Measurements from ENCODE around the gene EPG5. TPM values are rescaled to one million over a fixed set of nuclear protein-coding genes. Genes with fewer than 3 reads are reported as not detected.
"Not testable (repeated sequence)": the region's sequence is repeated elsewhere in the genome, so short reads cannot be mapped to it uniquely, and the experiment has no call there.

EPG5 gene
- total RNA-seq, 1 donor from 2014 or later, result 31.8 TPM

DNA sequence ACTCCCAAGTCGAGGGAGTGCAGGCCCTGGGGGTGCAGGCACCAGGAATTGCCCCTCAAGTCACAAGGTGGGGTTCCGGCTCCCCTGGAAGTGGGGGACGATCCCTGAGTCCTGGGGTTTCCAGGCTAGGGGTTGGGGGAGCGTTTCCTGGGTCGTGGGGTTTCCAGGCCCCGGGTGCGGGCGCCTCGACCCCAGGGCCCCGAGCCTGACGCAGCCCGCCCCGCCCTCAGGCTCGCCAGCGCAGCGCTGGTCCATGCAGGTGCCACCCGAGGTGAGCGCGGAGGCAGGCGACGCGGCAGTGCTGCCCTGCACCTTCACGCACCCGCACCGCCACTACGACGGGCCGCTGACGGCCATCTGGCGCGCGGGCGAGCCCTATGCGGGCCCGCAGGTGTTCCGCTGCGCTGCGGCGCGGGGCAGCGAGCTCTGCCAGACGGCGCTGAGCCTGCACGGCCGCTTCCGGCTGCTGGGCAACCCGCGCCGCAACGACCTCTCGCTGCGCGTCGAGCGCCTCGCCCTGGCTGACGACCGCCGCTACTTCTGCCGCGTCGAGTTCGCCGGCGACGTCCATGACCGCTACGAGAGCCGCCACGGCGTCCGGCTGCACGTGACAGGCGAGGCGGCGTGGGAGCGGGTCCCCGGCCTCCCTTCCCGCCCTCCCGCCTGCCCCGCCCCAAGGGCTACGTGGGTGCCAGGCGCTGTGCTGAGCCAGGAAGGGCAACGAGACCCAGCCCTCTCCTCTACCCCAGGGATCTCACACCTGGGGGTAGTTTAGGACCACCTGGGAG lies 129.7 kb downstream of the EPG5 start:
- H3K4me1 ChIP-seq (ENCODE audit: control insufficient read depth in 3 of 3, insufficient read depth in 3 of 3, low read length in 3 of 3), result peaks cover 9 to 18% (median 15%) of the 10 kb centered on the region in 3 donors
- H3K27me3 ChIP-seq (ENCODE audit: control insufficient read depth in 3 of 3, insufficient read depth in 3 of 3, low read length in 3 of 3), result peaks cover 61 to 74% (median 64%) of the 10 kb centered on the region in 3 donors
- H3K27ac ChIP-seq (ENCODE audit: low read depth, low read length), result no peak overlapping the region
- H3K9me3 ChIP-seq (ENCODE audit: control insufficient read depth in 3 of 3, low read length in 3 of 3), result no peaks in the 10 kb centered on the region
- H3K4me3 ChIP-seq (ENCODE audit: low read length in 3 of 3), result peak overlapping the region; percentile 43 to 54 (median 49)
- H3K9ac ChIP-seq (ENCODE audit: low read depth in 1 of 3, low read length in 3 of 3), result peak overlapping the region in 1 of 3 donors; percentile 33
- no peaks in the 10 kb centered on the region for H3K36me3 ChIP-seq (ENCODE audit: control insufficient read depth in 3 of 3, insufficient read depth in 3 of 3, low read length in 3 of 3)

DNA sequence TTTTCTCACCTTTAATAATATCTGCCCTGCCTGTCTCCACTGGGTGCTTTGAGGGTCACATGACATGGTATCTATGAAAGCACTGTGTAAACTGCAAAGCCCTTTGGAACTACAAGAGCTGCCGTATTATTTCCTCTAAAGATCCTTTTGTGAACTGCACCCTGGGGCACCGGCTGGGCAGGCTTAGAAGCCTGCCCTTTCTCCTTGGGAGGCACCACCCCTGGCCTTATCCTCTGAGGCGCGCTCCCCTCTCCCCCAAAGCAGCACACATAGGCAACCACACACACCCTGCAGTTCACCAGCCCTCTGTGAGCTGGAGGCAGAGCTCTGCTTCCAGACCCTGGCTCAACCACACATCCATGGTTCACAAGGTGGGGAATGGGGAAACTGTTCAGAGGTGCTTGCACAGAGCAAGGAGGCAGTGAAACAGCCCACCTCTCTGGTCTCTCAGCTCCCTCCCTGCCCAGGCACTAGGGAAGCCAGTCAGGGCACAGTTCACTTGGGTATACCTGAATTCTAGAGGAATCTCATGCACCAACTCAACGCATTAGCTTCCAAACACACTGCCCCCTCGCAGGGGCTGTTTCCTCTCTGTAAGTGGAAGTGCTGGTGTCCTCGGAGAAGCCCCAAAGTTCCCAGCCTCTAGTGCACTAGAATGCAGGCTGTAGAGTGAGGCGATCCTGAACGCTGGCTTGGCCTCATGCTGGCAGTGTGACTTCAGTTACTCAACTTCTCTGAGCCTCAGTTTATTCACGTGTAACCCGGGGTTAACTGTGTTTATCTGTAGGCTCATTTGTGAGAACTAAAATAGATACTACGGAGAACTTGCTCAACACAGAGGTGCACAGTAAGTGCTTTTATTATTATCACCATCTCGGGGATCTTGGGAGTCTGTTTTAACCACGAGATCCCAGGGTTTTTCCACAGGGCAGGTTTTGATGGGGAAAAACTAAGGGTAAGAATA lies 130.6 kb downstream of the EPG5 start:
- Histone ChIP-seq H3K27me3 (ENCODE audit: control insufficient read depth in 3 of 3, insufficient read depth in 3 of 3, low read length in 3 of 3) (peaks cover 62 to 70% (median 64%) of the 10 kb centered on the region in 3 donors), H3K27ac (ENCODE audit: low read depth, low read length) (no peak overlapping the region), H3K4me3 (ENCODE audit: low read length in 3 of 3) (no peak overlapping the region), H3K9ac (ENCODE audit: low read depth in 1 of 3, low read length in 3 of 3) (no peak overlapping the region), H3K9me3 (ENCODE audit: control insufficient read depth in 3 of 3, low read length in 3 of 3) (no peaks in the 10 kb centered on the region), H3K36me3 (ENCODE audit: control insufficient read depth in 3 of 3, insufficient read depth in 3 of 3, low read length in 3 of 3) (no peaks in the 10 kb centered on the region), H3K4me1 (ENCODE audit: control insufficient read depth in 3 of 3, insufficient read depth in 3 of 3, low read length in 3 of 3) (peaks cover 9 to 18% (median 15%) of the 10 kb centered on the region in 3 donors)

DNA sequence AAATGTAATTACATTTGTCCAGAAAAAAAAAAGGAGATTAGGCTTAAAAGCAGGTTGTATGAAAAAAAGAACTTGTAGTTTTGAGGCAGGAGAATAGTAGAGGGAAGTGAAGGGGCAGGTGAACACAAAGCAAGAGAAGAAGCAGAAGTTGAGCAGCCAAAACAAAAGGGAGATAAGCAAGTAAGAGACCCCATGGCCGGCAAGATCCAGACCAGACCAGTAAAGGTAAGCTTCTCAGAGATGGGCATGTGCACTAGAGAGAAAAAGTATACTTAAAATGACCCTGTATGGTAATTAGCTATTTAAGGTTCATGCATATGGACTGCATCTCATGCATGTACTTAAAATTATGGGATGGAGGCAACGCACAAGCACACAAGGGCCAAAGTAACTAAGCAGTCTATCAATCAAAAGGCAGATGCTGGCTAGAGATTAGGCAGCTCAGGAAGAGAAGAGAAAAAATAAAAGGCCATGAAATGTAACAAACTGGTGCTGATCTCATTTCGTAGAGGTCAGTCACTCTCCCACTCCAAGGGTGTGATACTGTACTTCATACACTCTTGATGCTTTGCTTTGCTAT lies 132.0 kb downstream of the EPG5 start:
- Histone ChIP-seq H3K9ac (ENCODE audit: low read depth in 1 of 3, low read length in 3 of 3) (no peak overlapping the region), H3K27ac (ENCODE audit: low read depth, low read length) (no peak overlapping the region), H3K4me3 (ENCODE audit: low read length in 3 of 3) (no peak overlapping the region), H3K27me3 (ENCODE audit: control insufficient read depth in 3 of 3, insufficient read depth in 3 of 3, low read length in 3 of 3) (peaks cover 53 to 62% (median 59%) of the 10 kb centered on the region in 3 donors), H3K9me3 (ENCODE audit: control insufficient read depth in 3 of 3, low read length in 3 of 3) (no peaks in the 10 kb centered on the region), H3K4me1 (ENCODE audit: control insufficient read depth in 3 of 3, insufficient read depth in 3 of 3, low read length in 3 of 3) (peaks cover 9 to 18% (median 15%) of the 10 kb centered on the region in 3 donors), H3K36me3 (ENCODE audit: control insufficient read depth in 3 of 3, insufficient read depth in 3 of 3, low read length in 3 of 3) (no peaks in the 10 kb centered on the region)

DNA sequence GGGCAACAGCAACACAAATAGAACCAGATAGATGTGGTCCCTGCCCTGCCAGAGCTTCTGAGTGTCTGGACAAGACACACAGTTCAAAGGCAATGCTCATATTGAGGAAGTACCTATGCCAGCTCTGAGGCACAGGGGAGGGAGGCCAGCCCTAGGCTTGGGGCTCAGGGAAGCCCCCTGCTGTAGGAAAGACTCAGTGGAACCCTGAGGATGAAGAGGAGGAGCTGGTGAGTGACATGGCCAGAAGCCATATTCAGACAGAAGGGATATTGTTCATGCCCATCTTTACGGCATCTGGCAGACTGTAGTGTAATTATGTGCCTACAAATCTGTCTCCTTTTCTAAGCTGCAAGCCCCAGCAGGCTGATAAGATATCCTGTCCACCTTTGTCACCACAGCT lies 132.8 kb downstream of the EPG5 start:
- no peak overlapping the region for H3K27ac ChIP-seq (ENCODE audit: low read depth, low read length)
- no peaks in the 10 kb centered on the region for H3K36me3 ChIP-seq (ENCODE audit: control insufficient read depth in 3 of 3, insufficient read depth in 3 of 3, low read length in 3 of 3)
- peaks cover 44 to 54% (median 51%) of the 10 kb centered on the region in 3 donors for H3K27me3 ChIP-seq (ENCODE audit: control insufficient read depth in 3 of 3, insufficient read depth in 3 of 3, low read length in 3 of 3)
- no peak overlapping the region for H3K4me3 ChIP-seq (ENCODE audit: low read length in 3 of 3)
- H3K9me3 ChIP-seq (ENCODE audit: control insufficient read depth in 3 of 3, low read length in 3 of 3), result no peaks in the 10 kb centered on the region
- H3K4me1 ChIP-seq (ENCODE audit: control insufficient read depth in 3 of 3, insufficient read depth in 3 of 3, low read length in 3 of 3), result peaks cover 9 to 18% (median 13%) of the 10 kb centered on the region in 3 donors
- no peak overlapping the region for H3K9ac ChIP-seq (ENCODE audit: low read depth in 1 of 3, low read length in 3 of 3)

DNA sequence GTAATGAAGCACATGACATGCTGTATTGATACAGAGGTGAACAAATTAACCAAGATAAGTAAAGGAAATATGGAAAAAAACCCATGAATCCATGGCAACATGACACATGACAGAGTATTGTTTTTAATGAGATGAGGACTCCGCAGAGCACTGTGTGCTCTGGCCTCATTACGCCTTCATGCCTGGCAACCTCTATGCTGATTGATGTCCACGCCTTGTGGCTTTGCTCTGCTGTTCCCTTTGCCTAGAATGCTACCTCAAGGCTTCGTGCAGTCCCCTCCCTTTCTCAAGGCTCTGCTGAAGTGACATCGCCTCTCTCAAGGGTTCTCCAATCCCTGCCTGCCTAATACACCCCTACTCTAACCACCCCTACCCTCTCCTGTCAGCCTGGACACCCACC lies 133.3 kb downstream of the EPG5 start:
- Histone ChIP-seq H3K4me3 (ENCODE audit: low read length in 3 of 3) (no peak overlapping the region), H3K27me3 (ENCODE audit: control insufficient read depth in 3 of 3, insufficient read depth in 3 of 3, low read length in 3 of 3) (peaks cover 41 to 49% (median 47%) of the 10 kb centered on the region in 3 donors), H3K4me1 (ENCODE audit: control insufficient read depth in 3 of 3, insufficient read depth in 3 of 3, low read length in 3 of 3) (peaks cover 9 to 18% (median 12%) of the 10 kb centered on the region in 3 donors), H3K36me3 (ENCODE audit: control insufficient read depth in 3 of 3, insufficient read depth in 3 of 3, low read length in 3 of 3) (no peaks in the 10 kb centered on the region), H3K27ac (ENCODE audit: low read depth, low read length) (no peak overlapping the region), H3K9ac (ENCODE audit: low read depth in 1 of 3, low read length in 3 of 3) (no peak overlapping the region), H3K9me3 (ENCODE audit: control insufficient read depth in 3 of 3, low read length in 3 of 3) (no peaks in the 10 kb centered on the region)

DNA sequence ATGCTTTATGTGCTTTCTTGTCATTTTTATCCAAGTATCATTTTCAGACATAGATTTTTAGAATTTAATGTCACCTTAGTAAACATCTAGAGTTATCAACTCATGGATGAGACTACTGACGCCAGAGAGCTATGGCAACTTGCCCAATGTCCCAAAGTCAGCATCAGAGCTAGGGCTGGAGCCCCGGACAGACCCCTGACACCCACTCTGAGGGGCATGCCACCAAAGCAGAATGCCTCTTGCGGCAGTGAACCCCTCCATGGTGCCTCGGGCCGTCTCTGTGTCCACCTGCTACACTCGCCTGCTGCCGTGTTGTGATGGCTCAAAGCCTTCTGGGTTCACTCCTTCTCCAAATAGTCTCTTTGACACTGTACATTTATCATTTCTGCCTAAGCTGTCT lies 136.2 kb downstream of the EPG5 start:
- H3K4me1 ChIP-seq (ENCODE audit: control insufficient read depth in 3 of 3, insufficient read depth in 3 of 3, low read length in 3 of 3), result peaks cover 7 to 11% (median 9%) of the 10 kb centered on the region in 3 donors
- H3K4me3 ChIP-seq (ENCODE audit: low read length in 3 of 3), result no peak overlapping the region
- no peaks in the 10 kb centered on the region for H3K9me3 ChIP-seq (ENCODE audit: control insufficient read depth in 3 of 3, low read length in 3 of 3)
- no peak overlapping the region for H3K27ac ChIP-seq (ENCODE audit: low read depth, low read length)
- no peak overlapping the region for H3K9ac ChIP-seq (ENCODE audit: low read depth in 1 of 3, low read length in 3 of 3)
- H3K36me3 ChIP-seq (ENCODE audit: control insufficient read depth in 3 of 3, insufficient read depth in 3 of 3, low read length in 3 of 3), result no peaks in the 10 kb centered on the region
- H3K27me3 ChIP-seq (ENCODE audit: control insufficient read depth in 3 of 3, insufficient read depth in 3 of 3, low read length in 3 of 3), result peaks cover 14 to 24% (median 19%) of the 10 kb centered on the region in 3 donors

DNA sequence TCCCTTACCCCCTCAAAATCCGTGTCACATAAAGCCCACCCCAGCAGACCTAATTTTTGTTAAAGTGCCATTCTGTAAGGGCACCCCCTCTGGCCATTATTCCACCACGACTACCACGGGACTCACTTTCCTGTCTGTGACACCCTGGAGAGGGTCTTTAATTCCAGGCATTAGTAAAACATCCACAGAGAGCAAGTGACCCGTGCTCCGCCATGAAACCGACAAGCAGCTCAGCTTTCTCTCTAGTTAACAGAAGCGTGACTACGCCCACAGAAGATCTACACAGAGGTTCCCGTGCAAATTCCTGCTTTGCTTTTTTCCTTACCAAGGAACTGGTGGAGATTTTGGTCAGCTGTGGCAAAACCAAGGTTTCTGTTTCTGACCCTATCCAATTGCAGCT lies 137.3 kb downstream of the EPG5 start:
- Histone ChIP-seq H3K9me3 (ENCODE audit: control insufficient read depth in 3 of 3, low read length in 3 of 3) (no peaks in the 10 kb centered on the region), H3K4me1 (ENCODE audit: control insufficient read depth in 3 of 3, insufficient read depth in 3 of 3, low read length in 3 of 3) (peaks cover 7 to 11% (median 9%) of the 10 kb centered on the region in 3 donors), H3K9ac (ENCODE audit: low read depth in 1 of 3, low read length in 3 of 3) (no peak overlapping the region), H3K27ac (ENCODE audit: low read depth, low read length) (no peak overlapping the region), H3K27me3 (ENCODE audit: control insufficient read depth in 3 of 3, insufficient read depth in 3 of 3, low read length in 3 of 3) (peaks cover 7 to 17% (median 13%) of the 10 kb centered on the region in 3 donors), H3K4me3 (ENCODE audit: low read length in 3 of 3) (no peak overlapping the region), H3K36me3 (ENCODE audit: control insufficient read depth in 3 of 3, insufficient read depth in 3 of 3, low read length in 3 of 3) (no peaks in the 10 kb centered on the region)

DNA sequence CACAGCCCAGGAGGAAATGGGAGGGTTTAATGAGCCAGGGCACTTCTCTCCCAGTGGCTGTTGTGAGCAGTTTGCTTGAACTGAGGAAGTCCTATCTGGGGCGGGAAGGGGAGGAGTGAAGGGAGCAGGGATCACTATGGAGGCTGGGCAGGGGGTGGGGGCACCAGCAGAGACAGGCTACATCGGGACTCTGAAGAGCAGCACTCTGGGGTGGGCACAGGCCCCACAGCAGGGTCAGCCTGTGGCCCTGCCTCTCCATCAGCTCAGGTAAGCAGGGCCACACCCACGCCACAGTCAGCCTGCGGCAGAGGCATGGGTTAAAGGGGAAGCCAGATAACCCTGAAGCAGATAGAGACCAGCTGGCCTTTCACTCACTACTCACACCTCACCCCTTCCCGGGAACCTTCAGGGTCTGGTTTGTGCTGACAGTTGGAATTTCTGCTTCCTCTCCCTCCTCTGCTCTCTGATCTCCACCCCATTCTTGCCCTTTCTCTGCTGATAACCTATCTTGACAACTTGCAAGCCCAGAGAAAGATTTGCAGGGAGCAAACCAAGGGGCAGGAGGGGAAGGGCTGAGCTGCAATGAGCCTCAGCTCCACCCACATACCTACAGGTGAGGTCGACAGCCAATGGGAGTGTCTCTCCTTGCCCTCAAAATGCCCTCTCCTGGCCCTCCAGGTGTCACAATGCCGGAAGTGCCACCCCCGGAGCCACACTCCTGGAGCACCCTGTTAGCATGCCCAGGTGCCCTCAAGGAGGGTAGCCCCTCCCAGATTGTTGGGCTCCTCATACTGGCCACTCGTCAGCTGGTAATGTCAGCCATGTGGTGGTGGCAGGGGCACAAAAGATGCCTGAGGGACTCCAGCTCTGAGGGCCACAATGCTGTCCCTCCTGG lies 138.0 kb downstream of the EPG5 start:
- Histone ChIP-seq H3K4me3 (ENCODE audit: low read length in 3 of 3) (no peak overlapping the region), H3K4me1 (ENCODE audit: control insufficient read depth in 3 of 3, insufficient read depth in 3 of 3, low read length in 3 of 3) (peaks cover 7 to 11% (median 9%) of the 10 kb centered on the region in 3 donors), H3K27ac (ENCODE audit: low read depth, low read length) (no peak overlapping the region), H3K9me3 (ENCODE audit: control insufficient read depth in 3 of 3, low read length in 3 of 3) (no peaks in the 10 kb centered on the region), H3K36me3 (ENCODE audit: control insufficient read depth in 3 of 3, insufficient read depth in 3 of 3, low read length in 3 of 3) (no peaks in the 10 kb centered on the region), H3K27me3 (ENCODE audit: control insufficient read depth in 3 of 3, insufficient read depth in 3 of 3, low read length in 3 of 3) (peaks cover 7 to 11% (median 10%) of the 10 kb centered on the region in 3 donors), H3K9ac (ENCODE audit: low read depth in 1 of 3, low read length in 3 of 3) (no peak overlapping the region)

DNA sequence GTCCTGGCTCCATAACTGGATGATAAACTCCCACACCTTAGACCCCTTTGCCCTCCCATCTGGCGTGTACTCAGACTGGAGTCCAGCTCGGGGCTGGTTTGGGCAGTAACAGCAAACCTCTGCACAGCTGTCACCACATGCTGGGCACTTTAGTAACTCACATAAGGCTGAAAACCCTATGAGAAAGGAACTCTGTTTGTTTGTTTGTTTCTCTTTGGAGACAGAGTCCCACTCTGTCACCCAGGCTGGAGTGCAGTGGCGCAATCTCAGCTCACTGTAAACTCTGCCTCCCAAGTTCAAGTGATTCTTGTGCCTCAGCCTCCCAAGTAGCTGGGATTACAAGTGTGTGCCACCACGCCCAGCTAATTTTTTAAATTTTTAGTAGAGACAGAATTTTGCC lies 140.4 kb downstream of the EPG5 start:
- not testable (repeated sequence) for H3K27me3 ChIP-seq (ENCODE audit: control insufficient read depth in 3 of 3, insufficient read depth in 3 of 3, low read length in 3 of 3); H3K4me3 ChIP-seq (ENCODE audit: low read length in 3 of 3); H3K36me3 ChIP-seq (ENCODE audit: control insufficient read depth in 3 of 3, insufficient read depth in 3 of 3, low read length in 3 of 3); H3K9me3 ChIP-seq (ENCODE audit: control insufficient read depth in 3 of 3, low read length in 3 of 3); H3K9ac ChIP-seq (ENCODE audit: low read depth in 1 of 3, low read length in 3 of 3); H3K27ac ChIP-seq (ENCODE audit: low read depth, low read length)
- peaks cover 7 to 11% (median 9%) of the 10 kb centered on the region in 3 donors for H3K4me1 ChIP-seq (ENCODE audit: control insufficient read depth in 3 of 3, insufficient read depth in 3 of 3, low read length in 3 of 3)
